GM23338 (cell line): ENCODE measurements around the gene UGT2B17. TPM values are rescaled to one million over a fixed set of nuclear protein-coding genes. Genes with fewer than 3 reads are reported as not detected.
A peak's percentile ranks its signal among the peaks of the same experiment; 100 is the strongest.

ENCODE experiments used
- ATAC-seq: fragments of 200-7000 bp; cut with Tn5 transposase; 3 replicates; pipeline ENCODE4 v1.9.1; 2020
- DNase-seq: peaks from one replicate; pipeline ENCODE4 v3.0.0-alpha.2; 2015; ENCODE audit warnings: low spot score
- H2AFZ ChIP-seq: fragments of 200-600 bp; sonication (generic); 2 replicates; pipeline ENCODE4 v1.8.0; 2016; ENCODE audit warnings: antibody characterized with exemption, mild to moderate bottlenecking, moderate library complexity
- H3F3A ChIP-seq: fragments of 200-600 bp; sonication (generic); replicated peaks from 2 replicates; pipeline ENCODE4 v1.8.0; 2017; ENCODE audit warnings: antibody characterized with exemption, mixed run types, low read depth
- H3K27ac ChIP-seq: fragments of 200-600 bp; sonication (generic); 2 replicates; pipeline ENCODE4 v1.6.1; 2016; ENCODE audit warnings: low read depth
- H3K27me3 ChIP-seq: fragments of 200-600 bp; sonication (generic); 2 replicates; pipeline ENCODE4 v1.8.0; 2016; ENCODE audit warnings: mild to moderate bottlenecking, mixed run types, moderate library complexity; ENCODE audit not compliant: insufficient read depth
- H3K36me3 ChIP-seq: fragments of 200-600 bp; sonication (generic); 2 replicates; pipeline ENCODE4 v1.8.0; 2016; ENCODE audit warnings: mild to moderate bottlenecking; ENCODE audit not compliant: insufficient read depth
- H3K4me1 ChIP-seq: fragments of 200-600 bp; sonication (generic); 2 replicates; pipeline ENCODE4 v1.8.0; 2016; ENCODE audit warnings: mild to moderate bottlenecking, moderate library complexity; ENCODE audit not compliant: insufficient read depth
- H3K4me2 ChIP-seq: fragments of 200-600 bp; sonication (generic); 2 replicates; pipeline ENCODE4 v1.7.1; 2017; ENCODE audit warnings: mixed run types
- H3K4me3 ChIP-seq: fragments of 200-600 bp; sonication (generic); 2 replicates; pipeline ENCODE4 v1.6.1; 2016; ENCODE audit warnings: mixed run types
- H3K79me2 ChIP-seq: fragments of 200-600 bp; sonication (generic); replicated peaks from 2 replicates; pipeline ENCODE4 v1.8.0; 2017; ENCODE audit warnings: mild to moderate bottlenecking; ENCODE audit not compliant: insufficient read depth
- H3K9me2 ChIP-seq: fragments of 200-600 bp; sonication (generic); 2 replicates; pipeline ENCODE4 v1.8.0; 2017; ENCODE audit not compliant: insufficient read depth
- H4K20me1 ChIP-seq: fragments of 200-600 bp; sonication (generic); replicated peaks from 2 replicates; pipeline ENCODE4 v1.8.0; 2017; ENCODE audit warnings: mild to moderate bottlenecking; ENCODE audit not compliant: insufficient read depth
- H3K27ac Mint-ChIP-seq: 2 replicates; pipeline ENCODE4 v1.8.0; 2020; ENCODE audit warnings: inconsistent platforms, mild to moderate bottlenecking, moderate library complexity, mixed read lengths
- H3K27me3 Mint-ChIP-seq: 3 replicates; pipeline ENCODE4 v1.8.0; 2022; ENCODE audit warnings: low read depth, mild to moderate bottlenecking, moderate library complexity, mixed read lengths, inconsistent platforms; ENCODE audit not compliant: insufficient read depth, poor library complexity
- H3K36me3 Mint-ChIP-seq: 3 replicates; pipeline ENCODE4 v1.8.0; 2021; ENCODE audit warnings: low read depth, mild to moderate bottlenecking, inconsistent platforms, moderate library complexity, mixed read lengths
- H3K4me1 Mint-ChIP-seq: 3 replicates; pipeline ENCODE4 v1.8.0; 2020; ENCODE audit warnings: mild to moderate bottlenecking, inconsistent platforms, mixed read lengths
- H3K4me3 Mint-ChIP-seq: 3 replicates; pipeline ENCODE4 v1.8.0; 2021; ENCODE audit warnings: moderate library complexity, mild to moderate bottlenecking, inconsistent platforms, mixed read lengths
- H3K9me3 Mint-ChIP-seq: 3 replicates; pipeline ENCODE4 v1.8.0; 2020; ENCODE audit warnings: moderate library complexity, mild to moderate bottlenecking, inconsistent platforms, mixed read lengths
- CREB1 ChIP-seq: fragments of 250-450 bp; sonication (Bioruptor Pico); IDR thresholded peaks from 2 replicates; pipeline ENCODE4 v1.5.0; 2020; ENCODE audit warnings: low read depth, mild to moderate bottlenecking, moderate library complexity
- EZH2 ChIP-seq: fragments of 200-600 bp; sonication (generic); IDR thresholded peaks from one replicate; pipeline ENCODE4 v1.8.0; 2017; ENCODE audit warnings: antibody characterized with exemption, mild to moderate bottlenecking, low read depth; ENCODE audit not compliant: unreplicated experiment
- EZH2phosphoT487 ChIP-seq: fragments of 200-600 bp; sonication (generic); IDR thresholded peaks from one replicate; pipeline ENCODE4 v1.8.1; 2018; ENCODE audit warnings: antibody characterized with exemption; ENCODE audit not compliant: unreplicated experiment
- JUNB ChIP-seq: IDR thresholded peaks from one replicate; pipeline ENCODE4 v1.6.1; 2016; ENCODE audit warnings: antibody characterized with exemption; ENCODE audit not compliant: unreplicated experiment
- NANOG ChIP-seq: IDR thresholded peaks from 2 replicates; pipeline ENCODE4 v1.6.1; 2016; ENCODE audit warnings: antibody characterized with exemption, borderline replicate concordance
- POLR2AphosphoS5 ChIP-seq: IDR thresholded peaks from 2 replicates; pipeline ENCODE4 v1.6.1; 2016; ENCODE audit warnings: antibody characterized with exemption, low read depth
- STAT1 ChIP-seq: IDR thresholded peaks from one replicate; pipeline ENCODE4 v1.6.1; 2016; ENCODE audit warnings: antibody characterized with exemption; ENCODE audit not compliant: unreplicated experiment
- polyA plus RNA-seq: library from polyadenylated mRNA; unstranded; fragments of >200 nt; fragmentation: Nextera tagmentation; extraction: Ambion mirVana; gene quantifications from 2 replicates; pipeline ENCODE4 v1.2.1, GENCODE V29; 2016
- total RNA-seq: library from RNA; depleted of rRNA; stranded (reverse); fragments of >200 nt; shearing (Covaris generic); gene quantifications from 2 replicates; pipeline ENCODE4 v1.2.3, GENCODE V29; 2014
- TF ChIP-seq, protein P1 (sequence below): fragments of 250-450 bp; sonication (Bioruptor Pico); IDR thresholded peaks from 2 replicates; pipeline ENCODE4 v1.5.0; 2020; ENCODE audit warnings: mild to moderate bottlenecking, moderate library complexity
- TF ChIP-seq, protein P2 (sequence below): IDR thresholded peaks from one replicate; pipeline ENCODE4 v1.6.1; 2018; ENCODE audit warnings: antibody characterized with exemption; ENCODE audit not compliant: unreplicated experiment
- TF ChIP-seq, protein P3 (sequence below): IDR thresholded peaks from 2 replicates; pipeline ENCODE4 v1.6.1; 2016; ENCODE audit warnings: antibody characterized with exemption
- TF ChIP-seq, protein P4 (sequence below), 2 experiments: fragments of 200-600 bp in 1 of 2; sonication (generic) in 1 of 2; conservative IDR thresholded peaks; 2 replicates each; pipeline versions ENCODE4 v1.5.1 to v1.6.1; 2016 to 2017; ENCODE audit warnings: antibody characterized with exemption in 2 of 2, low read depth in 2 of 2, mild to moderate bottlenecking in 2 of 2, moderate library complexity in 1 of 2

Gene UGT2B17
- total and polyA plus RNA-seq, 2 experiments from 2014 or later, result not detected

DNA sequence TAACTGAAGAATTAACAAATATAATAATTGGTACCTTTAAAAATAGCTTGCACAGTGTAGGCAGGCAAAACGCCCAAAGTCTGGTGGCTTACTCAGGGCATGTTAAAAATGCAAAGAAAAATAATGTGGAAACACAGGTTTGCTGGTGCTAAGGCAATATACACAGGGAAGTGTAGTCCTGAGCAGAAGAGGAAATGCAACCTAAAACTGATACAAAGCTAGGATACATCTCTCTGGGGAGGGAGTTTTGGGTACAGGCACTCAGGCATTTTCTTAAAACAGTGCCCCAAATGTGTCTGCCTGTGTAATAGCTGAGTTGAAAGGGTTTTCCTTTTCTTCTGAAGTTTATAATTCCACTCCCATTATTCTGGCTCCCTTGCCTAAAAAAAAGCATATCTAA is 81.4 kb downstream of the UGT2B17 start (continued):
- TF ChIP-seq, protein P1, sequence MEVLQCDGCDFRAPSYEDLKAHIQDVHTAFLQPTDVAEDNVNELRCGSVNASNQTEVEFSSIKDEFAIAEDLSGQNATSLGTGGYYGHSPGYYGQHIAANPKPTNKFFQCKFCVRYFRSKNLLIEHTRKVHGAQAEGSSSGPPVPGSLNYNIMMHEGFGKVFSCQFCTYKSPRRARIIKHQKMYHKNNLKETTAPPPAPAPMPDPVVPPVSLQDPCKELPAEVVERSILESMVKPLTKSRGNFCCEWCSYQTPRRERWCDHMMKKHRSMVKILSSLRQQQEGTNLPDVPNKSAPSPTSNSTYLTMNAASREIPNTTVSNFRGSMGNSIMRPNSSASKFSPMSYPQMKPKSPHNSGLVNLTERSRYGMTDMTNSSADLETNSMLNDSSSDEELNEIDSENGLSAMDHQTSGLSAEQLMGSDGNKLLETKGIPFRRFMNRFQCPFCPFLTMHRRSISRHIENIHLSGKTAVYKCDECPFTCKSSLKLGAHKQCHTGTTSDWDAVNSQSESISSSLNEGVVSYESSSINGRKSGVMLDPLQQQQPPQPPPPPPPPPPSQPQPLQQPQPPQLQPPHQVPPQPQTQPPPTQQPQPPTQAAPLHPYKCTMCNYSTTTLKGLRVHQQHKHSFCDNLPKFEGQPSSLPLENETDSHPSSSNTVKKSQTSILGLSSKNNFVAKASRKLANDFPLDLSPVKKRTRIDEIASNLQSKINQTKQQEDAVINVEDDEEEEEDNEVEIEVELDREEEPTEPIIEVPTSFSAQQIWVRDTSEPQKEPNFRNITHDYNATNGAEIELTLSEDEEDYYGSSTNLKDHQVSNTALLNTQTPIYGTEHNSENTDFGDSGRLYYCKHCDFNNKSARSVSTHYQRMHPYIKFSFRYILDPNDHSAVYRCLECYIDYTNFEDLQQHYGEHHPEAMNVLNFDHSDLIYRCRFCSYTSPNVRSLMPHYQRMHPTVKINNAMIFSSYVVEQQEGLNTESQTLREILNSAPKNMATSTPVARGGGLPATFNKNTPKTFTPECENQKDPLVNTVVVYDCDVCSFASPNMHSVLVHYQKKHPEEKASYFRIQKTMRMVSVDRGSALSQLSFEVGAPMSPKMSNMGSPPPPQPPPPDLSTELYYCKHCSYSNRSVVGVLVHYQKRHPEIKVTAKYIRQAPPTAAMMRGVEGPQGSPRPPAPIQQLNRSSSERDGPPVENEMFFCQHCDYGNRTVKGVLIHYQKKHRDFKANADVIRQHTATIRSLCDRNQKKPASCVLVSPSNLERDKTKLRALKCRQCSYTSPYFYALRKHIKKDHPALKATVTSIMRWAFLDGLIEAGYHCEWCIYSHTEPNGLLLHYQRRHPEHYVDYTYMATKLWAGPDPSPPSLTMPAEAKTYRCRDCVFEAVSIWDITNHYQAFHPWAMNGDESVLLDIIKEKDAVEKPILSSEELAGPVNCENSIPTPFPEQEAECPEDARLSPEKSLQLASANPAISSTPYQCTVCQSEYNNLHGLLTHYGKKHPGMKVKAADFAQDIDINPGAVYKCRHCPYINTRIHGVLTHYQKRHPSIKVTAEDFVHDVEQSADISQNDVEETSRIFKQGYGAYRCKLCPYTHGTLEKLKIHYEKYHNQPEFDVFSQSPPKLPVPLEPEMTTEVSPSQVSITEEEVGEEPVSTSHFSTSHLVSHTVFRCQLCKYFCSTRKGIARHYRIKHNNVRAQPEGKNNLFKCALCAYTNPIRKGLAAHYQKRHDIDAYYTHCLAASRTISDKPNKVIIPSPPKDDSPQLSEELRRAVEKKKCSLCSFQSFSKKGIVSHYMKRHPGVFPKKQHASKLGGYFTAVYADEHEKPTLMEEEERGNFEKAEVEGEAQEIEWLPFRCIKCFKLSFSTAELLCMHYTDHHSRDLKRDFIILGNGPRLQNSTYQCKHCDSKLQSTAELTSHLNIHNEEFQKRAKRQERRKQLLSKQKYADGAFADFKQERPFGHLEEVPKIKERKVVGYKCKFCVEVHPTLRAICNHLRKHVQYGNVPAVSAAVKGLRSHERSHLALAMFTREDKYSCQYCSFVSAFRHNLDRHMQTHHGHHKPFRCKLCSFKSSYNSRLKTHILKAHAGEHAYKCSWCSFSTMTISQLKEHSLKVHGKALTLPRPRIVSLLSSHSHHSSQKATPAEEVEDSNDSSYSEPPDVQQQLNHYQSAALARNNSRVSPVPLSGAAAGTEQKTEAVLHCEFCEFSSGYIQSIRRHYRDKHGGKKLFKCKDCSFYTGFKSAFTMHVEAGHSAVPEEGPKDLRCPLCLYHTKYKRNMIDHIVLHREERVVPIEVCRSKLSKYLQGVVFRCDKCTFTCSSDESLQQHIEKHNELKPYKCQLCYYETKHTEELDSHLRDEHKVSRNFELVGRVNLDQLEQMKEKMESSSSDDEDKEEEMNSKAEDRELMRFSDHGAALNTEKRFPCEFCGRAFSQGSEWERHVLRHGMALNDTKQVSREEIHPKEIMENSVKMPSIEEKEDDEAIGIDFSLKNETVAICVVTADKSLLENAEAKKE (CRISPR knock-in tag), result no peak
- TF ChIP-seq CREB1 (CRISPR knock-in tag), result no peak
- TF ChIP-seq EZH2, result no peak
- TF ChIP-seq POLR2AphosphoS5, result no peak

DNA sequence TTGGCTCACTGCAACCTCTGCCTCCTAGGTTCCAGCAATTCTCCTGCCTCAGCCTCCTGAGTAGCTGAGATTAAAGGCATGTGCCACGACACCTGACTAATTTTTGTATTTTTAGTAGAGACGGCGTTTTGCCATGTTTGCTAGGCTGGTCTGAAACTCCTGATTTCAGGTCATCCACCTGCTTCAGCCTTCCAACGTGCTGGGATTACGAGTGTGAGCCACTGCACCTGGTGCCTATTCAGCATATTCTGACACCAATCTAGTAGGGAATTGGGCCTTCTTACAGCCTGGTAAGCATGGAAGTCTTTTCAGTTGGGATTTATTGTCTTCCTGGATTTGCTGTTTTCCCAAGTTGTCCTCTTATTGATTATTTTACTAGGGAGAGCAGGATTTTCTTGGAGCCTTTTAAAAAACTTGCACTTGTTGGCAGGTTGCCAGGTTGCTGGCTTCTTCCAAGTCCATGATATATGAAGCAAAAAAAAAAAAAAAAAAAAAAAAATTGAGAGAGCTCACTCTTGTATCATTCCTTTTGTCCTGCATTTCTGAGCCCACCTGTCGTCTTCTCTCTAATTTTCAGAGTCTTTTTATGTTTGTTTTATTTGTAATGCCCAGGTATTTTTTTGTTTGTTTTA is 85.2 kb downstream of the UGT2B17 start:
- H3K9me2 ChIP-seq, result no peaks in the 10 kb centered on the region
- no peak overlapping the region for H3K27ac ChIP-seq
- peak overlapping the region; percentile 21 for H2AFZ ChIP-seq
- Mint-ChIP-seq H3K36me3 (peaks cover 16% of the 10 kb centered on the region; the same call in 2 of the 3 replicates), H3K27ac (no peak overlapping the region), H3K9me3 (peaks cover 8% of the 10 kb centered on the region), H3K4me3 (no peak overlapping the region), H3K27me3 (peaks cover 5% of the 10 kb centered on the region), H3K4me1 (no peaks in the 10 kb centered on the region; the same call in 2 of the 3 replicates)
- H3K79me2 ChIP-seq, result no peaks in the 10 kb centered on the region
- no peak overlapping the region for H3K4me2 ChIP-seq
- no peak overlapping the region for H3K4me3 ChIP-seq
- no peaks in the 10 kb centered on the region for H3K36me3 ChIP-seq
- DNase-seq (no peak), ATAC-seq (no peak)
- H4K20me1 ChIP-seq, result no peaks in the 10 kb centered on the region
- no peaks in the 10 kb centered on the region for H3F3A ChIP-seq
- H3K4me1 ChIP-seq, result 0 out of 2 replicates have a peak, but pooled peaks cover 3% of the 10 kb centered on the region
- TF ChIP-seq, protein P2, sequence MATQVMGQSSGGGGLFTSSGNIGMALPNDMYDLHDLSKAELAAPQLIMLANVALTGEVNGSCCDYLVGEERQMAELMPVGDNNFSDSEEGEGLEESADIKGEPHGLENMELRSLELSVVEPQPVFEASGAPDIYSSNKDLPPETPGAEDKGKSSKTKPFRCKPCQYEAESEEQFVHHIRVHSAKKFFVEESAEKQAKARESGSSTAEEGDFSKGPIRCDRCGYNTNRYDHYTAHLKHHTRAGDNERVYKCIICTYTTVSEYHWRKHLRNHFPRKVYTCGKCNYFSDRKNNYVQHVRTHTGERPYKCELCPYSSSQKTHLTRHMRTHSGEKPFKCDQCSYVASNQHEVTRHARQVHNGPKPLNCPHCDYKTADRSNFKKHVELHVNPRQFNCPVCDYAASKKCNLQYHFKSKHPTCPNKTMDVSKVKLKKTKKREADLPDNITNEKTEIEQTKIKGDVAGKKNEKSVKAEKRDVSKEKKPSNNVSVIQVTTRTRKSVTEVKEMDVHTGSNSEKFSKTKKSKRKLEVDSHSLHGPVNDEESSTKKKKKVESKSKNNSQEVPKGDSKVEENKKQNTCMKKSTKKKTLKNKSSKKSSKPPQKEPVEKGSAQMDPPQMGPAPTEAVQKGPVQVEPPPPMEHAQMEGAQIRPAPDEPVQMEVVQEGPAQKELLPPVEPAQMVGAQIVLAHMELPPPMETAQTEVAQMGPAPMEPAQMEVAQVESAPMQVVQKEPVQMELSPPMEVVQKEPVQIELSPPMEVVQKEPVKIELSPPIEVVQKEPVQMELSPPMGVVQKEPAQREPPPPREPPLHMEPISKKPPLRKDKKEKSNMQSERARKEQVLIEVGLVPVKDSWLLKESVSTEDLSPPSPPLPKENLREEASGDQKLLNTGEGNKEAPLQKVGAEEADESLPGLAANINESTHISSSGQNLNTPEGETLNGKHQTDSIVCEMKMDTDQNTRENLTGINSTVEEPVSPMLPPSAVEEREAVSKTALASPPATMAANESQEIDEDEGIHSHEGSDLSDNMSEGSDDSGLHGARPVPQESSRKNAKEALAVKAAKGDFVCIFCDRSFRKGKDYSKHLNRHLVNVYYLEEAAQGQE, result no peak
- TF ChIP-seq, protein P3, sequence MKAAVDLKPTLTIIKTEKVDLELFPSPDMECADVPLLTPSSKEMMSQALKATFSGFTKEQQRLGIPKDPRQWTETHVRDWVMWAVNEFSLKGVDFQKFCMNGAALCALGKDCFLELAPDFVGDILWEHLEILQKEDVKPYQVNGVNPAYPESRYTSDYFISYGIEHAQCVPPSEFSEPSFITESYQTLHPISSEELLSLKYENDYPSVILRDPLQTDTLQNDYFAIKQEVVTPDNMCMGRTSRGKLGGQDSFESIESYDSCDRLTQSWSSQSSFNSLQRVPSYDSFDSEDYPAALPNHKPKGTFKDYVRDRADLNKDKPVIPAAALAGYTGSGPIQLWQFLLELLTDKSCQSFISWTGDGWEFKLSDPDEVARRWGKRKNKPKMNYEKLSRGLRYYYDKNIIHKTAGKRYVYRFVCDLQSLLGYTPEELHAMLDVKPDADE, result no peak
- TF ChIP-seq, protein P4, sequence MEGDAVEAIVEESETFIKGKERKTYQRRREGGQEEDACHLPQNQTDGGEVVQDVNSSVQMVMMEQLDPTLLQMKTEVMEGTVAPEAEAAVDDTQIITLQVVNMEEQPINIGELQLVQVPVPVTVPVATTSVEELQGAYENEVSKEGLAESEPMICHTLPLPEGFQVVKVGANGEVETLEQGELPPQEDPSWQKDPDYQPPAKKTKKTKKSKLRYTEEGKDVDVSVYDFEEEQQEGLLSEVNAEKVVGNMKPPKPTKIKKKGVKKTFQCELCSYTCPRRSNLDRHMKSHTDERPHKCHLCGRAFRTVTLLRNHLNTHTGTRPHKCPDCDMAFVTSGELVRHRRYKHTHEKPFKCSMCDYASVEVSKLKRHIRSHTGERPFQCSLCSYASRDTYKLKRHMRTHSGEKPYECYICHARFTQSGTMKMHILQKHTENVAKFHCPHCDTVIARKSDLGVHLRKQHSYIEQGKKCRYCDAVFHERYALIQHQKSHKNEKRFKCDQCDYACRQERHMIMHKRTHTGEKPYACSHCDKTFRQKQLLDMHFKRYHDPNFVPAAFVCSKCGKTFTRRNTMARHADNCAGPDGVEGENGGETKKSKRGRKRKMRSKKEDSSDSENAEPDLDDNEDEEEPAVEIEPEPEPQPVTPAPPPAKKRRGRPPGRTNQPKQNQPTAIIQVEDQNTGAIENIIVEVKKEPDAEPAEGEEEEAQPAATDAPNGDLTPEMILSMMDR (conservative IDR thresholded peaks at IDR 0.05; ENCODE audit: low read depth in 2 of 2), result no peak
- no peak for TF ChIP-seq EZH2phosphoT487
- TF ChIP-seq STAT1, result no peak
- TF ChIP-seq NANOG, result no peak
- no peak for TF ChIP-seq JUNB
- TF ChIP-seq EZH2, result no peak
- H3K27me3 ChIP-seq, result no peaks in the 10 kb centered on the region
